NOMO-1 treated with dmso at 0.1 percent for 144 hours (cell line): Measurements from ENCODE around the gene GPR152.
"Not testable (repeated sequence)": the region's sequence is repeated elsewhere in the genome, so short reads cannot be mapped to it uniquely, and the experiment has no call there.

Source experiments
- DNase-seq: peaks from one replicate; lab custom pipeline; 2025; ENCODE audit not compliant: unreplicated experiment; lab: John Stamatoyannopoulos, UW

Gene GPR152

DNA sequence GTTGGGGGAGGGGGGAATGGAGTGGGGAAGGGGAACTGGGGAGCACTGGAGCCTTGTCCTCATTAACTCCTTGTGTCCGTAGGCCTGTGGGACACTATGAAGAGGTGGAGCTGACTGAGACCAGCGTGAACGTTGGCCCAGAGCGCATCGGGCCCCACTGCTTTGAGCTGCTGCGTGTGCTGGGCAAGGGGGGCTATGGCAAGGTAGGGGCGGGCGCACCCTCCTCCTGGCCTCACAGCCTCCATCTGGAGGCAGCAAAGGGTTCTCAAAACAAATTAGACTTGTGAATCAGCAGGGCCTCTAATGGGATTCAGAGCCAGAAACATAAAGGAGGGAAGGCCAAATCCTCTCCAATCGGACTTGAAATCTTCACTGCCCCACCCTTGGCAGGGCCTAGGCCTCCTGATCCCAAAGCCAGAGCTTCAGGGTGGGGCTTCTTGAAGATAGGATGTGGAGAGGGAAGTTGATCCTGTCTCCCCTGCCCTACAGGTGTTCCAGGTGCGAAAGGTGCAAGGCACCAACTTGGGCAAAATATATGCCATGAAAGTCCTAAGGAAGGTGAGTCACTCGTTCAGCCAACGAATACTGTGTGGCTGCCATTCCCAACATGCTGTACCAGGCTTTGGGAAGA is 23.4 kb downstream of the GPR152 start:
- no peak for DNase-seq

- peak; percentile 96 for DNase-seq
Measured at GRCh38 chr11:67428052-67429001, 24.2 kb downstream of the GPR152 start, which contains the start of gene RPS6KB2. Gene RPS6KB2 (plus strand): TSS chr11:67428494. CDS start chr11:67428546, 52 bp downstream.

GRCh38 chr11:67427364-67427859 is 25.1 kb downstream of the GPR152 start:
- DNase-seq, result not testable (repeated sequence)

DNA sequence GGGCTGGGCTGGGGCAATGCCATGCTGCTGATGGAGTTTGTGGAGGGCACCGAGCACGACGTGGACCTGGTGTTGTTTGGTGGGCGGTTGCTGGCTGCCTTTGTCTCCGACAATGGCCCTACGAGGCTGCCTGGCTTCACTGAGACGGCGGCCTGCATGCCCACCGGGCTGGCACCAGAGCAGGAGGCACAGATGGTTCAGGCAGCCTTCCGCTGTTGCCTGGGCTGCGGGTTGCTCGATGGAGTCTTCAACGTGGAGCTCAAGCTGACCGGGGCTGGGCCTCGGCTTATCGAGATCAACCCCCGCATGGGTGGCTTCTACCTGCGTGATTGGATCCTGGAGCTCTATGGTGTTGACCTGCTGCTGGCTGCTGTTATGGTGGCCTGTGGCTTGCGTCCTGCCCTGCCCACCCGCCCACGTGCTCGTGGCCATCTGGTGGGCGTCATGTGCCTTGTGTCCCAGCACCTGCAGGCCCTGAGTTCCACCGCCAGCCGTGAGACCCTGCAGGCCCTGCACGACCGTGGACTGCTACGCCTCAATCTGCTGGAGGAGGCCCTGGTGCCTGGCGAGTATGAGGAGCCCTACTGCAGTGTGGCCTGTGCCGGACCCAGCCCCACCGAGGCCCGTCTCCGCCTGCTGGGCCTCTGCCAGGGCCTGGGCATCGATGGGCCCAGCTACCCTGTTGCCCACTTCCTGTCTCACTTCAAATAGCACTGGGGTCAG is 28.5 kb downstream of the GPR152 start:
- DNase-seq, result no peak

GRCh38 chr11:67423466-67423865 is 29.1 kb downstream of the GPR152 start:
- DNase-seq, result no peak

- DNase-seq, result no peak
Measured at GRCh38 chr11:67422891-67423290, 29.6 kb downstream of the GPR152 start.

DNA sequence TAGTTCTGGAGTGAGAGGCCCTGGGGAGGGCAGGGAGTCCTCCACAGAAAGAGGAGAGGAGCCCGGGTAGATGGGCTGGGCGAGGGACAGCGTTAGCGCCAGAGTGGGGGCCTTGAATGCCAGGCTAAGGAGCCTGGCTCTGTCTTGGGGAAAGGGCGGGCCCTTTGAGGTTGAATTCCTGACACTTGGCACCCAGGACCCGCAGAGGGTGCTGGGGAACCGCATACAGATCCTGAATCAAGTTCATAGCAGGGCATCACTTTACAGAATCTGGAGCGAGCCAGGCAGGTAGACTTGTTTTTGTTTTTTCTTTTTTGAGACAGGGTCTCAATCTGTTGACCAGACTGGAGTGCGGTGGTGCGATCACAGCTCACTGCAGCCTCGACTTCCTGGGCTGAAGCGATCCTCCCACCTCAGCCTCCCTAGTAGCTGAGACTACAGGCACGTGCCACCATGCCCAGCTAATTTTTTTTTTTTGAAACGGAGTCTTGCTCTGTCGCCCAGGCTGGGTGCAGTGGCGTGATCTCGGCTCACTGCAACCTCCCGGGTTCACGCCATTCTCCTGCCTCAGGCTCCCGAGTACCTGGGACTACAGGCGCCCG is 31.0 kb downstream of the GPR152 start:
- DNase-seq, result no peak

DNA sequence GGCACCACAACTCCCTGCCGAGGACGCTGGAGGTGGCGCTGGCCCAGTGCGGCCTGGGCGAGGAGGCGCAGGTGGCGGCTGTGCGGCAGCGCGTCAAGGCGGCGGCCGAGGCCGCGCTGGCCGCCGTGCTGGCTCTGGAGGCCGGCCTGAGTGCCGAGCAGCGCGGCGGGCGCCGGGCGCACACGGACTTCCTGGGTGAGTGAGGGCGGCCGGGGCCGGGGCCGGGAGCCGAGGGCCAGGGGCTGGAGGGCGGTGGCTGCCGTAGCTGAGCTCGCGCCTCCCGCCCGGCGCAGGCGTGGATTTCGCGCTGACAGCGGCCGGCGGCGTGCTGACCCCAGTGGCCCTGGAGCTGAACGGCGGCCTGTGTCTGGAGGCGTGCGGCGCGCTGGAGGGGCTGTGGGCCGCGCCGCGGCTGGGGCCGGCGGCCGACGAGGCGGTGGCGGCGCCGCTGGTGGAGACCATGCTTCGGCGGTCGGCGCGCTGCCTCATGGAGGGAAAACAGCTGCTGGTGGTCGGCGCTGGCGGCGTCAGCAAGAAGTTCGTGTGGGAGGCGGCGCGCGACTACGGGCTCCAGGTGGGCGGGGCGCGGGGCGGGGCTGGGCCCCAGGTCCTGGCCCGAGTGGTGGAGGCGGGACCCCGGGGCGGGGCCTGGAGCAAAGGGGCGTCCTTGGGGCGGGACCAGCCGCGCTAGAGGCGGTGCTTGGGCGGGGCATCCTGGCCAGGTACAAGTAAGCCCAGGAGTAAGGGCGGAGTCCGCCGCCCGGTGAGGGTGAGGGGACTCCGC is 31.7 kb downstream of the GPR152 start:
- peak; percentile 79 for DNase-seq

DNA sequence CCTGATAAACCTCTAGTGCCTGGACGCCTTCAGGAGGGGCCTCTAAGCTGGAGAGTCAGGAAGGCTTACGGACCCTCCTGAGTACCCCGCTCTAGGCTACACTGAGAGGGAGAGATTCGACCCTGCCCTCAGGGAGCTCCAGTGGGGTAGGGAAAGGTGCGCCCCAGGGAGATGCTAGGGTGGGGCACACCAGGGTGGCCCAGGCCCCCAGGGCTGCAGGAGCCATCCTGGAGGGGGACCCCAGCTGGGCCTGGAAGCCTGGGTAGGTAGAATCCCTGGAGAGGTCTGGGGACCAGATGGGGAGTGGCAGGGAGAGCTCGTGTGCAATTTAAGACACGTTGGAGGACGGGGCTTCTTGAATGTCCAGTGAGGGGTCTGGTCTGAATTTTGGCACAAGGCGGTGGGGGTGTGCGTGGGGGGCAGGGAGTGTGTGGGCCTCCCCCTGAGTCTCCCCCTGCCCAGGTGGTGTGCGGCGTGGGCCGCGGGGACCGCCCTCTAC is 32.3 kb downstream of the GPR152 start:
- no peak for DNase-seq

- no peak for DNase-seq
Measured at GRCh38 chr11:67419325-67420049, 33.0 kb downstream of the GPR152 start.

- DNase-seq, result no peak
Measured at GRCh38 chr11:67418476-67419281, 33.9 kb downstream of the GPR152 start.

DNA sequence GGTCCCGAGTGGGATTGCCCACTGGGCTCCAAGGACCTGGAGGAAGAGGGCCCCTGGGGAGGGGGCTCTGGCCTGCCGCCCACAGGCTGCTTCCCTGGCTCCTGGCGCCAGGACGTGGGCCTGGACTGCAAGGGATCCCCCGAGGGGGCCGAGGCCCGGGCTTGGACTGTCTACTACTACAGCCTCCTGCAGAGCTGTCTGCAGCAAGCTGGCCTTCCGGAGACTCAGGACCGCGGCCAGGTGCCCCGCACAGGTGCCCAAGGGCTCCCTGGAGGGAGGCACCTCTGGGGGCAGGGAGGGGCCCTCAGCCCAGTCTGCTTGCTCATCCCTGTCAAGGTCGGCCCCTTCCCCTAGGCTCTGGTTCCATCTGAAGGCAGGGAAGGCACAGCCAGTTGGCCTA is 35.1 kb downstream of the GPR152 start:
- DNase-seq, result no peak

GRCh38 chr11:67416416-67417335 is 35.9 kb downstream of the GPR152 start:
- no peak for DNase-seq

DNA sequence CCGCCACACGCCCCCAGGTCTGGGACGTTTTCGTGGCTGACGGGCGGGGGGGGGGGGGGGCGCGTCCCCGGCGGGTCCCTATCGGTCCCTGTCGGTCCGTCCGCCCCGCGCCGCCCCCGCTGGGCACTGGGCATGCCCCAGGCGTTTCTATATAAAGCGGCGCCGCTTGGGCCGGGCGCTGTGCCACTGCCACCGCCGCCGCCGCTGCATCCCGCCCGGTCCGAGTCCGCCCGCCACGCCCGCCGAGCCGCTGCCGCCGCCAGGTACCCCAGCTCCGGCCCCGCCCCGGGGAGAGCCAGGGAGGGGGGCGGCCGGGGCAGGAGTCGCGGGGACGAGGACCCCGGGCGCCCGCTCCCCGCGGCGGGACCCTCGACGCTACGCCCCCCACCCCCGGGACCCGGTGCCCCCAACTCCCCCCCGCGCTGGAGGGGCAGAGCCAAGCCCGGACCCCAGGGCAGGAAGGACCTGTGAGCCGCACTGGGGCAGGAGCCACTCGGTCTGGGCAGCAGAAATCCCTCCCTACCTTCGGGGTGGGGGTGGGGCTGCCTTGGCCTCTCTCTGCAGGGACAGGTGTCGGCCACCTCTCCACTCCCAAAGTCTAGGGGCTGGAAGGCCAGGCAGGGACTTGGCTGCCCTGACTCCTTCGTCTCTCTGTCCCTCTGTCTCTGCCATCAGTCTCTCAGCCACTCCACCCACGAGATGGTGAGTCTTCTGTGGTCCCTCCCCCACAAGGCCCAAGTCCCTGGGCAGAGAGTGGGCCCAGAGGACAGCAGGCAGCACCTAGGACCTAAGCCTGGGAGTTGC is 36.8 kb downstream of the GPR152 start, which contains the start of gene CARNS1:
TSS of gene CARNS1 (plus strand) at position 178 of the 804 bp plus-strand sequence. CDS start at position 700, 522 bp downstream.
- no peak for DNase-seq

DNA sequence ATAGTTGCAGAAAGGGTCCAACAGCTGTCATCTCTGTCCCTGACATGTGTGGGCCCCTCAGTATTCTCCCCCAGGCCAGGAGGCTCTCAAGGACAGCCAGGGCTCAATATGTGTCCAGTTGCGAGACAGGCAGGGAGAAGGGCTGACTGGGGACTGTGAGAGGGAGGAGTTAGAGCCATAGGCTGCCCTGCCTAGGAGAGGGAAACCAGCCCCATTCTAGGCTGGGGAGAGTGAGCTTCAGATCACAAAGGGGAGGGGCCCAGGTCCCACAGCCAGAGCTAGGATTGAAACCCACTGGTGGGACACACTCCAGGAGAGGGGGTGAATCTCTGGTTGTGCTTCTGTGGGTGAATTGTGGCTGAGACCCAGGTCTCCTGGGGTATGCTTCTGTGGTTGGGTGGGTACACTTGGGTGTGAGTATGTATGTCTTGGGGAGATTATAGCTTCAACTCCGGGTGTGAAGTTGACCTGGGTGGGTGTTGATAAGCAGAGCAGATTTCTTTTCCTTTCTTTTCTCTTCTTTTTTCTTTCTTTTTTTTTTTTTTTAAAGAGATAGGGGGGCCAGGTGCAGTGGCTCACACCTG is 39.2 kb downstream of the GPR152 start:
- no peak for DNase-seq
